AG04449 (cell line): ENCODE measurements around the gene FRMD4B.

Experiments
- CTCF ChIA-PET: fragments of 350-600 bp; formaldehyde crosslinking; extraction: SDS; loops from one replicate; lab custom pipeline; 2021; ENCODE audit warnings: antibody characterized with exemption; lab: Yijun Ruan, JAX
- POLR2A ChIA-PET: fragments of 400-600, 350-600 bp; formaldehyde crosslinking; extraction: SDS; loops from one replicate; lab custom pipeline; 2020; ENCODE audit warnings: antibody characterized with exemption, inconsistent platforms; lab: Yijun Ruan, JAX
- DNase-seq: peaks from one replicate; pipeline ENCODE4 v3.0.0-alpha.2; 2010; ENCODE audit warnings: low read depth, low spot score
- H3K4me3 ChIP-seq: 2 replicates; pipeline ENCODE4 v1.5.1; 2011; ENCODE audit warnings: low read depth, mild to moderate bottlenecking, control low read depth, low read length
- TF ChIP-seq, protein P1 (sequence below): IDR thresholded peaks from one replicate; pipeline ENCODE4 v1.5.1; 2011; ENCODE audit warnings: mild to moderate bottlenecking, moderate library complexity, low read length, control low read depth, inconsistent platforms; ENCODE audit not compliant: insufficient read depth; ENCODE audit errors: missing control alignments

FRMD4B gene

DNA sequence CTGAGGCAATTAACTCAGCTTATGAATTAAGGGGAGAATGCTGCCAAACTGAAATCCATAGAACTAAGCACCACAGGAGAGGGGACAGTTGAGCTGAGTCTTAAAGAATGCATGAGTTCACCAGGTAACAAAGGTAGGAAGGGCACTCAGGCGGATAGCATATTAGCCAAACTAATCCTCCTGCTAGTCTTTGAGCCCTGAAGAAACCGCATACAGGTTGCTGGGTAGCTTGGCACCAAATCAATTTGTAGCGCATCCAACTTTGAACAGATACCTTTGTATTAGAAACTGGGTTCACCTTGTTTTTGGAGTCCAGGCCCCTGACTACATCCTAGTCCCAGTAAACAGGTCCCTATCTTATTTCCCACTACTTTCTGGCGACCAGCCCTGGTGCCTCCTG is 93.7 kb downstream of the FRMD4B start:
- CTCF ChIA-PET, result interaction anchor here (5.6 to 7.8 kb wide), 2 partner anchors 14 to 130 kb away, joined by 19 to 57 read pairs; no protein-coding TSS in a partner anchor

DNA sequence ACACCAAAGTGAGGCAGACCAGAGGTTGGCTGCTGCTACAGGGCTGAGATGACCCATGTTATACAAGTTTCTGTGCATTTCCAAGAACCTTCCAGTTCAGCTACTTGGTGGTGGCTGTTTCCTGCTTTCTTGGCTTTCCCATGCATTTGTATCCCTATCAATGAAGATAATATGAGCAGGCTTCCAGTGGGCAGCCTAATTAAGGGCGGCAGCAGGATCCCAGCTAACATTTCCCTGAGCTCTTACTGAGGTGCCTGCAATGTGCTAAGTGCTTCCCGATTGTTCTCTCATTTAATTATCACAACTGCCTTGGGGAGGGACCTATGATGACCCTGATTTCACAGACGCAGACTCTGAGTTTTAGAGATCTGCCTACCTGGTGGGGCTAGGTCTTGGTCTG is 95.5 kb downstream of the FRMD4B start:
- no peak overlapping the region for H3K4me3 ChIP-seq
- TF ChIP-seq, protein P1, sequence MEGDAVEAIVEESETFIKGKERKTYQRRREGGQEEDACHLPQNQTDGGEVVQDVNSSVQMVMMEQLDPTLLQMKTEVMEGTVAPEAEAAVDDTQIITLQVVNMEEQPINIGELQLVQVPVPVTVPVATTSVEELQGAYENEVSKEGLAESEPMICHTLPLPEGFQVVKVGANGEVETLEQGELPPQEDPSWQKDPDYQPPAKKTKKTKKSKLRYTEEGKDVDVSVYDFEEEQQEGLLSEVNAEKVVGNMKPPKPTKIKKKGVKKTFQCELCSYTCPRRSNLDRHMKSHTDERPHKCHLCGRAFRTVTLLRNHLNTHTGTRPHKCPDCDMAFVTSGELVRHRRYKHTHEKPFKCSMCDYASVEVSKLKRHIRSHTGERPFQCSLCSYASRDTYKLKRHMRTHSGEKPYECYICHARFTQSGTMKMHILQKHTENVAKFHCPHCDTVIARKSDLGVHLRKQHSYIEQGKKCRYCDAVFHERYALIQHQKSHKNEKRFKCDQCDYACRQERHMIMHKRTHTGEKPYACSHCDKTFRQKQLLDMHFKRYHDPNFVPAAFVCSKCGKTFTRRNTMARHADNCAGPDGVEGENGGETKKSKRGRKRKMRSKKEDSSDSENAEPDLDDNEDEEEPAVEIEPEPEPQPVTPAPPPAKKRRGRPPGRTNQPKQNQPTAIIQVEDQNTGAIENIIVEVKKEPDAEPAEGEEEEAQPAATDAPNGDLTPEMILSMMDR, result no peak
- ChIA-PET CTCF (interaction anchor here (5.6 to 7.8 kb wide), 2 partner anchors 15 to 129 kb away, joined by 19 to 57 read pairs; no protein-coding TSS in a partner anchor), POLR2A (no interaction called here)
- no peak for DNase-seq

More for the DNA sequence above, 93.7 kb downstream of the FRMD4B start:
- H3K4me3 ChIP-seq, result no peak overlapping the region
- TF ChIP-seq, protein P1, result no peak
- POLR2A ChIA-PET, result interaction anchor here (0.7 kb wide), 1 partner anchor 31 kb away, joined by 3 read pairs; no protein-coding TSS in a partner anchor
- no peak for DNase-seq

DNA sequence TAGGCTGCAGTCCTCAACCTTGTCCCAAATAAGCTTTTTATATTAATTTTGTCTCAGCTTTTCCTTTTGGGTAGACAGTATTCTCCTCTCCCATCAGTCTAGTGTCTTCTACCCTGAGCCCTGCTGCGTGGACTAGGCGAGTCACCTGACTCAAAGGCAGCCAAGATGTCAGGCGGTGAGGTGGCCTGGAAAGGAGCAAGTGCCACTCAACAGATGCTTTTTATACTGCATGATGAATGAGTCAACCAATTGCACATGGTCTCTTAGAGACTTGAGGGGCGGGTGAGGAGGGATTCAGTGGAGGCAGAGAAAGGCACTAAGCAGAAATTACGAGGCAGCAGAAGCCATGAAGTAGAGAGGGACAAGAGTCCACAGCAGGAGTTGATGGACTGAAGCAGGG is 95.9 kb downstream of the FRMD4B start:
- H3K4me3 ChIP-seq, result no peak overlapping the region
- TF ChIP-seq, protein P1, result no peak
- ChIA-PET POLR2A (no interaction called here), CTCF (interaction anchor here (0.9 to 7.8 kb wide), 3 partner anchors 16 to 136 kb away, joined by 3 to 57 read pairs (median 19); no protein-coding TSS in a partner anchor)
- no peak for DNase-seq

DNA sequence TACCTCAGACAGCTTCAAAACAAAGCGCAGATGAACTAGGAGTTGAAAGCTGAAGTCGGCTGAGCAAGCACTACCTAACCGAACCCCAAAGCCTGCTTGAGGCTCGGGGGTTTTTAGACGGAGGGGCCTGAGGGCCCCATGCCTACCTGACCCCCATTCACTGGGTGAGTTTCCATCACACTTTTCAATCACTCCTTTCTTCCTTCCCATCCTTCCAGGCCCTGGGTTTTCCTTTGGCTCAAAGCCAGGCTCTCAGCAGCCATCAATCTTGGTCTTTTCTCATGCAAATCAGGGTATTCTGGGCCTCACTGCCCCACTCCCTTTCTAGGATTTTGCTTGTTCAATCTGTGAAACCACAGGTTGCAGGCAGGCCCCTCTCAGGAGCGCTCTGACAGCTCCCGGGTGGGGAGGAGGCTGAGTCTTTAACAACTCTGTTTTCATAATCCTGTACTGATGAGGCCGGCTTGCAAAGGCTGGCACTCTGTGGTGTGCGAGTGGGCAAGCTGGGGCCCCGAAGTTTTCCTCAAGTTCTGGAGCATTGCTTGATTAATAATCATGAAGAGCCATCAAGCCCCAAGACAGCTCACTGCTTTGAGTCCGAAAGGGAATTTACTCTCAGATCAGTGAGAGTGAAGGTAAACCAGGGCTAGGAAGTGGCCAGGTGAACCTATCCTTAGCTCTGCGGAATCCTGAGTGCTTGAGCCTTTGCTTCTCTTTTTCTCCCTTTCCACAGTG is 97.6 kb downstream of the FRMD4B start:
- no peak for DNase-seq
- CTCF ChIA-PET, result interaction anchor here (0.6 to 7.8 kb wide), 4 partner anchors 18 to 127 kb away, joined by 3 to 57 read pairs (median 12); no protein-coding TSS in a partner anchor
- POLR2A ChIA-PET, result no interaction called here

DNA sequence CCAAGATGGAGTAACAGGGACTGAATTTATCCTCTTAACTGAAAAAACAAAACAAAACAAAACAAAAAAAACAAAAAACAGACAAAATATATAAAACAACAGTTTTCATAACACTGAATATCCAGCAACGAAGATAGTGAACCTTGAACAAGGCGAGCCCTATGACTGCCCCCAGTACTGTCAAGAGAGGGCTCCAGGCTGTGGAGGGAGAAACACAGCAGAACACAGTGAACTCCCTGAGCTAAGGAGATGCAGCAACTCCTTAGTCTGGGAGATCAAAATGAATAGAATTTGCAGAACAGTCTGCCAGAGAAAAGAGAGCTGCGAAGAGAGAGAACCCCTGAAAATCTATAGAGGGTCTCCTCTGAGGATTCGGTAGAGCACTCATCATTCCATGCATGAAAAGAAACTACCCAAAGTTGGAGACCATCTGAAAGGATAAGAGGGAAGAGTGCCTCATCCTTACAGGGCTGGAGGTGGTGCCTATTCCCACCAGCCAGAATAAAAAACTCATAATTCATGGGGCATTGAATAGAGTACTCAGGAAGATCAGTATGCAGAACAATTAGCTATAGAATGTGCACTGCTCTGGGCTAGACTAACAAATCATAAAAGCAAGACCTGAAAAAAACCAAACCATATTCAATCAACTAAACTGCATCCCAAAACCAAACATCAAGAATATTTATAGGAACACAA is 101.8 kb downstream of the FRMD4B start:
- POLR2A ChIA-PET, result no interaction called here
- CTCF ChIA-PET, result interaction anchor here (1.7 kb wide), 1 partner anchor 22 kb away, joined by 7 read pairs; no protein-coding TSS in a partner anchor
- H3K4me3 ChIP-seq, result no peak overlapping the region
- no peak for DNase-seq
- TF ChIP-seq, protein P1, result no peak

More for the DNA sequence above, 97.6 kb downstream of the FRMD4B start:
- TF ChIP-seq, protein P1, result no peak
- H3K4me3 ChIP-seq, result no peak overlapping the region

DNA sequence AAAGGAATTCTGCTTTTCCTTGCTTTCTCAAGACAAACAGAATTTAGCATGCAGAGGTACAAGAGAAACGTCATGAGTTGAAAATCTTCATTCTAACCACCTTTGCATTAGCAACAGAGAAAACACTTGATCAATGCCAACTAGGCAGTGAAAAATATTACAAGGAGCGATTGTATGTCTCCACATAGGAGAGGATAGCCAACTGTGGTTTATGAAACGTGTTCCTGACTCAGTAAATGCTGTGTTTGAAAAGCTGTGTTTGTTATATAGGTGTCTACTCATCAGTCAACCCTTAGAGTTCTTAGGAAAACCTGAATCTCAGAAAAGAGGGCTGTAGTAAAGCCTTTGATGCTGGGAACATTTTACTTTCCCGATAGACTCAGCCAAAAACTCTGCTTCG is 102.4 kb downstream of the FRMD4B start:
- TF ChIP-seq, protein P1, result no peak
- no peak for DNase-seq
- no peak overlapping the region for H3K4me3 ChIP-seq
- ChIA-PET CTCF (interaction anchor here (0.9 kb wide), 1 partner anchor 122 kb away, joined by 4 read pairs; no protein-coding TSS in a partner anchor), POLR2A (no interaction called here)
